Femur (tissue), 1 donor: ENCODE data around the gene PHKG2.

ENCODE experiments used
- DNase-seq: peaks from one replicate; pipeline ENCODE4 v3.0.0-alpha.2; 2017

The PHKG2 gene

GRCh38 chr16:30728899-30729672, 19.1 kb upstream of the PHKG2 start:
- DNase-seq: no peak

GRCh38 chr16:30731411-30731810, 16.8 kb upstream of the PHKG2 start:
- DNase-seq: no peak

GRCh38 chr16:30736995-30737793, 11.0 kb upstream of the PHKG2 start:
- no peak for DNase-seq

GRCh38 chr16:30737794-30738648, 10.2 kb upstream of the PHKG2 start:
- no peak for DNase-seq

- DNase-seq: no peak
Observed at GRCh38 chr16:30738984-30739951, 9.0 kb upstream of the PHKG2 start.

- DNase-seq: peak; percentile 70
Observed at GRCh38 chr16:30740364-30741251, 7.6 kb upstream of the PHKG2 start.

- DNase-seq: no peak
Observed at GRCh38 chr16:30741461-30741914, 6.7 kb upstream of the PHKG2 start.

GRCh38 chr16:30743716-30744115, 4.5 kb upstream of the PHKG2 start:
- DNase-seq: peak; percentile 59

GRCh38 chr16:30744183-30744582, 4.0 kb upstream of the PHKG2 start:
- DNase-seq: peak; percentile 71

GRCh38 chr16:30745082-30745481, 3.1 kb upstream of the PHKG2 start:
- no peak for DNase-seq

- DNase-seq: no peak
Observed at GRCh38 chr16:30746638-30747175, 1.5 kb upstream of the PHKG2 start.

- no peak for DNase-seq
Observed at GRCh38 chr16:30747331-30747730, 894 bp upstream of the PHKG2 start.

- DNase-seq: no peak
Observed at GRCh38 chr16:30748634-30749445, 615 bp downstream of the PHKG2 start.

- no peak for DNase-seq
Observed at GRCh38 chr16:30750201-30750600, 2.0 kb downstream of the PHKG2 start.

GRCh38 chr16:30750876-30751465, 2.7 kb downstream of the PHKG2 start:
- no peak for DNase-seq

- peak; percentile 15 for DNase-seq
Observed at GRCh38 chr16:30753596-30753995, 5.4 kb downstream of the PHKG2 start.

- DNase-seq: no peak
Observed at GRCh38 chr16:30755955-30756780, 7.9 kb downstream of the PHKG2 start.

GRCh38 chr16:30756781-30757100, 8.5 kb downstream of the PHKG2 start:
- DNase-seq: no peak
